HepG2 (cell line): Measurements from ENCODE around the gene SCFD2. TPM values are rescaled to one million over a fixed set of nuclear protein-coding genes. Genes with fewer than 3 reads are reported as not detected.
A peak's percentile ranks its signal among the peaks of the same experiment; 100 is the strongest.

ENCODE experiments used
- ATAC-seq: fragments of 200-7000 bp; cut with Tn5 transposase; 3 replicates; pipeline ENCODE4 v1.9.1; 2020; ENCODE audit warnings: mild to moderate bottlenecking, moderate library complexity
- BruUV-seq: library from RNA; stranded (reverse); fragments of 400-500 nt; replicated peaks from 2 replicates; lab custom pipeline; 2021; lab: Mats Ljungman, UMichigan
- CTCF ChIA-PET: fragments of 300-600 bp; formaldehyde crosslinking; extraction: SDS; loops from one replicate; lab custom pipeline; 2021; ENCODE audit warnings: low total read pairs, inconsistent platforms, low intra/inter-chr PET ratio; lab: Yijun Ruan, JAX
- POLR2A ChIA-PET: fragments of 350-600 bp; sonication (Branson Sonifier 250); formaldehyde crosslinking; loops from one replicate; lab custom pipeline; 2020; ENCODE audit warnings: antibody characterized with exemption, inconsistent platforms; lab: Yijun Ruan, JAX
- DNase-seq: peaks from one replicate; pipeline ENCODE4 v3.0.0-alpha.2; 2015; ENCODE audit warnings: low spot score
- FAIRE-seq: peaks from 3 replicates; lab custom pipeline; 2011; peaks lifted over from hg19 to GRCh38; lab: Jason Lieb, UNC
- H2AFZ ChIP-seq: one replicate; pipeline ENCODE4 v1.6.1; 2011; ENCODE audit warnings: low read length, inconsistent platforms
- H3K27ac ChIP-seq: fragments of 300-600 bp; 3 replicates; pipeline ENCODE4 v1.8.0; 2011; ENCODE audit warnings: mixed run types, mild to moderate bottlenecking, mixed read lengths, low read length, inconsistent platforms; ENCODE audit not compliant: insufficient read depth; ENCODE audit errors: extremely low read length
- H3K27me3 ChIP-seq, 2 experiments: fragments of 200-600 bp in 1 of 2; 2 replicates in 1 of 2; 3 replicates in 1 of 2; pipeline versions ENCODE4 v1.6.0 to v1.8.0; 2011; ENCODE audit warnings: low read length in 2 of 2, mild to moderate bottlenecking in 2 of 2, moderate library complexity in 2 of 2, inconsistent platforms in 1 of 2; ENCODE audit not compliant: insufficient read depth in 2 of 2, control insufficient read depth in 1 of 2
- H3K36me3 ChIP-seq, 2 experiments: fragments of 200-600 bp in 1 of 2; replicated peaks in 1 of 2; 2 replicates in 1 of 2; 3 replicates in 1 of 2; pipeline versions ENCODE4 v1.5.1 to v1.8.0; 2011; ENCODE audit warnings: low read length in 2 of 2, inconsistent platforms in 1 of 2; ENCODE audit not compliant: insufficient read depth in 2 of 2, control insufficient read depth in 1 of 2
- H3K4me1 ChIP-seq: 2 replicates; pipeline ENCODE4 v1.5.1; 2012; ENCODE audit warnings: low read length, inconsistent platforms; ENCODE audit not compliant: insufficient read depth
- H3K4me2 ChIP-seq: 2 replicates; pipeline ENCODE4 v1.6.0; 2011; ENCODE audit warnings: low read depth, low read length, inconsistent platforms
- H3K4me3 ChIP-seq, 3 experiments: fragments of 200-600 bp in 1 of 3; sonication (generic), shearing (Covaris generic) in 1 of 3; replicated peaks in 1 of 3; 2 replicates each; pipeline ENCODE4 v1.5.1; 2011 to 2016; ENCODE audit warnings: low read length in 3 of 3, inconsistent platforms in 2 of 3, low read depth in 2 of 3, mild to moderate bottlenecking in 2 of 3, control low read depth in 1 of 3, mixed read lengths in 1 of 3; ENCODE audit not compliant: insufficient read depth in 1 of 3
- H3K79me2 ChIP-seq: one replicate; pipeline ENCODE4 v1.6.1; 2011; ENCODE audit warnings: low read length, inconsistent platforms; ENCODE audit not compliant: insufficient read depth
- H3K9ac ChIP-seq: 2 replicates; pipeline ENCODE4 v1.6.0; 2011; ENCODE audit warnings: mild to moderate bottlenecking, low read depth, low read length, inconsistent platforms; ENCODE audit not compliant: insufficient read depth
- H3K9me3 ChIP-seq: 2 replicates; pipeline ENCODE4 v1.5.1; 2012; ENCODE audit warnings: mild to moderate bottlenecking, low read length
- H4K20me1 ChIP-seq: 2 replicates; pipeline ENCODE4 v1.6.0; 2011; ENCODE audit warnings: inconsistent platforms, mild to moderate bottlenecking, low read length, moderate library complexity; ENCODE audit not compliant: insufficient read depth
- ASH2L ChIP-seq: fragments of 300-600, 200-600 bp; sonication (generic); IDR thresholded peaks from 2 replicates; pipeline ENCODE4 v1.7.0; 2017; ENCODE audit warnings: low read depth, mild to moderate bottlenecking, moderate library complexity, mixed read lengths, low read length; ENCODE audit not compliant: insufficient read length
- ATF1 ChIP-seq: IDR thresholded peaks from 2 replicates; pipeline ENCODE4 v1.6.1; 2016; ENCODE audit warnings: mild to moderate bottlenecking, control low read depth
- BHLHE40 ChIP-seq: IDR thresholded peaks from 2 replicates; pipeline ENCODE4 v1.6.1; 2011; ENCODE audit warnings: low read length, improper control_type of control experiment
- CTCF ChIP-seq: sonication (generic); formaldehyde crosslinking; IDR thresholded peaks from 2 replicates; pipeline ENCODE4 v1.5.0; 2020; ENCODE audit warnings: mild to moderate bottlenecking, missing genetic modification reagents, moderate library complexity
- DDIT3 ChIP-seq: sonication (generic); formaldehyde crosslinking; IDR thresholded peaks from 2 replicates; pipeline ENCODE4 v1.4.0; 2020; ENCODE audit warnings: mild to moderate bottlenecking, missing genetic modification reagents
- GABPA ChIP-seq, 2 experiments: IDR thresholded peaks; 2 replicates each; pipeline ENCODE4 v1.6.1; 2011 to 2016; ENCODE audit warnings: low read depth in 2 of 2, low read length in 1 of 2, missing biosample characterization in 1 of 2, missing genetic modification characterization in 1 of 2
- JUN ChIP-seq: sonication (generic); formaldehyde crosslinking; IDR thresholded peaks from 2 replicates; pipeline ENCODE4 v1.4.0; 2020; ENCODE audit warnings: mild to moderate bottlenecking, missing genetic modification reagents
- LCORL ChIP-seq, 2 experiments: fragments of 450-650 bp in 1 of 2; sonication (generic) in 1 of 2; formaldehyde crosslinking in 1 of 2; IDR thresholded peaks; 2 replicates each; pipeline versions ENCODE4 v1.5.0 to v1.6.1; 2017 to 2020; ENCODE audit warnings: antibody characterized with exemption in 1 of 2, missing genetic modification reagents in 1 of 2
- PAF1 ChIP-seq: IDR thresholded peaks from 2 replicates; pipeline ENCODE4 v1.6.1; 2016; ENCODE audit warnings: missing genetic modification reagents, missing compliant biosample characterization
- POLR2A ChIP-seq, 2 experiments: IDR thresholded peaks; 2 replicates each; pipeline ENCODE4 v1.6.1; 2011; ENCODE audit warnings: low read depth in 2 of 2, low read length in 2 of 2, mild to moderate bottlenecking in 1 of 2, moderate library complexity in 1 of 2; ENCODE audit not compliant: insufficient read depth in 1 of 2
- RBAK ChIP-seq: sonication (generic); formaldehyde crosslinking; IDR thresholded peaks from 2 replicates; pipeline ENCODE4 v1.5.1; 2020; ENCODE audit warnings: mild to moderate bottlenecking, missing genetic modification reagents
- WIZ ChIP-seq: sonication (generic); formaldehyde crosslinking; IDR thresholded peaks from 2 replicates; pipeline ENCODE4 v1.5.1; 2020; ENCODE audit warnings: mild to moderate bottlenecking, missing genetic modification reagents
- ZNF142 ChIP-seq: sonication (generic); formaldehyde crosslinking; IDR thresholded peaks from 2 replicates; pipeline ENCODE4 v1.4.0; 2020; ENCODE audit warnings: missing genetic modification reagents
- ZNF44 ChIP-seq: sonication (generic); formaldehyde crosslinking; IDR thresholded peaks from 2 replicates; pipeline ENCODE4 v1.5.1; 2020; ENCODE audit warnings: mild to moderate bottlenecking, missing genetic modification reagents
- ZNF580 ChIP-seq: IDR thresholded peaks from 2 replicates; pipeline ENCODE4 v1.6.1; 2016; ENCODE audit warnings: low read depth, borderline replicate concordance
- ZSCAN31 ChIP-seq: sonication (generic); formaldehyde crosslinking; IDR thresholded peaks from 2 replicates; pipeline ENCODE4 v1.5.0; 2020; ENCODE audit warnings: low read depth, mild to moderate bottlenecking, missing genetic modification reagents
- WGBS: methylation state at CpG from one replicate; pipeline ENCODE4 v1.1.6; 2017; ENCODE audit warnings: low lambda C conversion rate; 5-methylcytosine and 5-hydroxymethylcytosine counted together
- in situ Hi-C: cut with HindIII; loops from 2 replicates; pipeline ENCODE4 v1.10.0; 2017; ENCODE audit warnings: low pct_unique_long_range_greater_than_20kb; ENCODE audit not compliant: extremely low pct_ligation_motif_present
- intact Hi-C: fragments of 100-400 bp; cut with micrococcal nuclease; formaldehyde crosslinking; loops from one replicate; pipeline ENCODE4 v1.10.0; 2022; ENCODE audit not compliant: unreplicated experiment
- polyA plus RNA-seq, 8 experiments: library from polyadenylated mRNA; depleted of rRNA in 3 of 8; stranded (reverse) in 7 of 8; unstranded in 1 of 8; fragments of >200 nt; fragmentation: Illumina TruSeq in 4 of 8; extraction: Trizol in 4 of 8; gene quantifications; 2 replicates each; pipeline versions ENCODE4 v1.2.1 to v1.2.3, GENCODE V29; 2011 to 2016; ENCODE audit warnings: low read depth in 4 of 8, missing spikeins in 1 of 8, mixed read lengths in 1 of 8; ENCODE audit not compliant: insufficient read depth in 1 of 8
- total RNA-seq, 5 experiments: library from RNA; depleted of rRNA; stranded (reverse); fragments of >200 nt; fragmentation: Illumina TruSeq; extraction: Trizol; gene quantifications; 2 replicates each; pipeline ENCODE4 v1.2.3, GENCODE V29; 2016; ENCODE audit warnings: low read depth in 1 of 5

SCFD2 gene
- total and polyA plus RNA-seq, 2 of the 13 experiments (the other 11 are each of a cell fraction or from before 2014, with no cell fraction given), result 4.6 to 15.6 TPM

GRCh38 chr4:53365121-53365485 lies 758 bp downstream of the SCFD2 start:
- Histone ChIP-seq H3K4me1 (peaks cover 39% of the 10 kb centered on the region), H3K36me3 (no peaks in the 10 kb centered on the region), H3K27me3 (no peaks in the 10 kb centered on the region; a peak in 1 of 5 replicates), H3K4me2 (peak overlapping the region; percentile 90), H3K9ac (peak overlapping the region; percentile 70), H3K79me2 (peaks cover 21% of the 10 kb centered on the region), H3K27ac (peak overlapping the region; percentile 57), H3K4me3 (peak overlapping the region; percentile 83 to 99 (median 95)), H3K9me3 (no peaks in the 10 kb centered on the region), H4K20me1 (no peaks in the 10 kb centered on the region), H2AFZ (peak overlapping the region; percentile 42)
- intact Hi-C loops (loop anchor here (5.0 kb wide), 1 partner anchor 178 kb away; no protein-coding TSS in a partner anchor), in situ Hi-C loops (no loop called here)
- ChIA-PET CTCF (no interaction called here), POLR2A (interaction anchor here (1.5 to 1.6 kb wide), 2 partner anchors 12 to 345 kb away, joined by 5 to 12 read pairs; partner anchors contain the start of gene FIP1L1)
- FAIRE-seq (no peak), ATAC-seq (peak; percentile 85), DNase-seq (peak; percentile 11)
- WGBS, result 0% methylated on average over 6 of the region's 8 CpGs
- no TSS peak for BruUV-seq
- TF ChIP-seq ZSCAN31 (CRISPR knock-in tag), result no peak
- 0 out of 2 replicates have a peak, but pooled peaks have one; percentile 20 for TF ChIP-seq ZNF142
- TF ChIP-seq ASH2L, result no peak
- TF ChIP-seq PAF1 (CRISPR knock-in tag), result no peak
- TF ChIP-seq POLR2A (IDR thresholded peaks at IDR 0.05; ENCODE audit: insufficient read depth in 1 of 2, low read depth in 2 of 2, low read length in 2 of 2), result no peak
- TF ChIP-seq LCORL (IDR thresholded peaks at IDR 0.05), result no peak
- 0 out of 2 replicates have a peak, but pooled peaks have one; percentile 21 for TF ChIP-seq LCORL (CRISPR knock-in tag; IDR thresholded peaks at IDR 0.05)
- TF ChIP-seq RBAK, result no peak
- 0 out of 2 replicates have a peak, but pooled peaks have one; percentile 8 for TF ChIP-seq ZNF580 (CRISPR knock-in tag)
- TF ChIP-seq WIZ (CRISPR knock-in tag), result no peak
- no peak for TF ChIP-seq BHLHE40
- TF ChIP-seq ATF1 (CRISPR knock-in tag), result no peak
- no peak for TF ChIP-seq DDIT3
- TF ChIP-seq JUN (CRISPR knock-in tag), result no peak
- 0 out of 2 replicates have a peak, but pooled peaks have one; percentile 19 for TF ChIP-seq GABPA (IDR thresholded peaks at IDR 0.05; ENCODE audit: low read depth, low read length)
- peak; percentile 46; the same call in 1 of the 2 replicates for TF ChIP-seq GABPA (CRISPR knock-in tag; IDR thresholded peaks at IDR 0.05; ENCODE audit: low read depth)
- TF ChIP-seq CTCF (CRISPR knock-in tag), result 0 out of 2 replicates have a peak, but pooled peaks have one; percentile 15
- TF ChIP-seq ZNF44 (CRISPR knock-in tag), result 0 out of 2 replicates have a peak, but pooled peaks have one; percentile 8
